HG03108 (cell line): ENCODE data around the gene NOS3.

ENCODE experiments used
- ATAC-seq: cut with Tn5 transposase; IDR thresholded peaks from one replicate; pipeline ENCODE4 v1.9.1; 2021; ENCODE audit warnings: moderate library complexity; ENCODE audit not compliant: unreplicated experiment

Gene NOS3

DNA sequence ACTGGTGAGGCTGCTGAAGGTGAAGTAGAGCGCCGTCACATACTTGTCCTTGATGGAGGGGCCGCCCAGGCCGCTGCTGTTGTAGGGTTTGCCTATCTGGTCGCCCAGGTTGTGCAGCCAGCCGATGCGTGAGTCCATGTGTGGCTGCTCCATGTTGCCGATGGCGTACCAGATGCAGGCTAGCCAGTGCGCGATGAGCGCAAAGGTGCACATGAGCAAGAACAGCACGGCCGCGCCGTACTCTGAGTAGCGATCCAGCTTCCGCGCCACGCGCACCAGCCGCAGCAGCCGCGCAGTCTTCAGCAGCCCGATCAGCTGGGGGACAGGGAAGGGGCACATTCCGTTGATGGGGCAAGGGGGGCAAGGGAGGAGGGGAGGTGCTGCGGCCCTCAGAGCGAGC lies 39.3 kb upstream of the NOS3 start:
- no peak for ATAC-seq

DNA sequence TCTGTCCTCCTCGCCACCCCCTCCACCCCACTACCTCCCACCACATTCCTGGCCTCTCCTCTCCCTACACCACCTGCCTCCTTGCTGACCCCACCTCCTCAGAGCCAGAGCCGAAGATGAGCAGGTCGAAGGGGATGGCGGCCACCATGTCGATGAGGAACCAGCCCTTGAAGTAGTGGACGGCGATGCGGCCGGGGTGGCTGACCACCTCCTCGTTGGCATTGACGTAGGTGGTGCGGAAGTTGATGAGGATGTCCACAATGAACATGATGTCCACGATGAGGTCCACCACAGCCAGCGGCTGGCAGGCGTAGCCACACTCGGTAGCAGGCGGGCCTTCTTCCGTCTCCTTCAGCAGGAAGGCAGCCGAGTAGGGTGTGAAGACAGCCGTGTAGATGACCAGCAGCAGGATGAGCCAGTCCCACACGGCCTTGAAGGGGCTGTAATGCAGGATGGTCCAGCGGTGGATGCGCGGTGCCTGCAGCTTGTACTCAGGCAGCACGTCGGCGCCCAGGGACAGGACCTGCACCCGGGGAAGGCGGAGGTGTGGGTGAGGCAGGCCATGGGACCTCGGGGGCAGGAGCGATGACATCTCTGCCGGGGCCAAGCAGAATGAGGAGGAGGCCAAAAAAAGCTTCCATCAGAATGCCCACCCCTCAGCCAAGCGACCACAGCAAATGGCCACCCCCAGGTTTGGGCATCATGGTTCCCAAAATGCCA lies 38.3 kb upstream of the NOS3 start:
- ATAC-seq, result no peak

DNA sequence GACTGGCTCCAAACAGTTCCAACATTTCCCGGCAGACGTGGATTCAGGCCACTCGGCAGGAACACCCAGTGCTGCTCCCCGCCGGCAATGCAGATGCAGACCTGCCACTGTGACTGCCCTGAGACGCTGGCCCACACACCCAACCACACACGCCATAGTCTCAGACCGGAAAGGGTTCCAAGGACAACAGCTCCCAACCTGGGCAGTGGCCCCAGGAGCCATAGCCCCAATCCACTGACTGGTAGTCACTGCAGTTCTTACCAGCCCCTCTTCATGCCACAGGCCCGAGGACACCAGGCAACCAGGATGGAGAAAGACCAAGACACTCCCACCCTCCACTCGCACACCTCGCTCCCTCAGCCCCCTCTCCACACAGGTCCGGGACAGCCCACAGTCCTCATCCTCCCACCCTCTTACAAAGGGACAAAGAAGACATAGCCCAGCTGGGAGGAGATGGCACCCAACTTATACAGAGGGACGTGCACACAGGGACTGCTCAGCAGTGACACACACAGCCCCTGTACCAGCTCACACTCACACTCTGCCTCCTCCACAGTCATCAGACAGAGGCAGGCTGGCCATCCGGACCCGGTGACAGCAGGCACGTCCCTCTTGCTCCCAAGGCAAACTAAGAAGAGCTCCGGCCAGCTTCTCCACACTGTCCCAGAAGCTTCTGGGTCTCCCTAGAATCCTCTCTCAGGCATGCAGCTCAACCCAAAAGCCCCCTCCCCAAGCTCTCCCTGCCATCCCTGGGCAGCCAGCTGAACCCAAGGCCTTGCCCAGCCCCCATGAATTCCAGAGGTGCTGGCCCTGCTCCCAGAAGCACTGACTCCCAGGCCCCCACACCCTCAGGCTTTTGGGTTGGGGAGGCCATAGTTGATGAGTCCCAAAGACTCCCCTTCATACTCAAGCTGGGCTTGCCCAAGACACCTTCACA lies 37.5 kb upstream of the NOS3 start:
- no peak for ATAC-seq

DNA sequence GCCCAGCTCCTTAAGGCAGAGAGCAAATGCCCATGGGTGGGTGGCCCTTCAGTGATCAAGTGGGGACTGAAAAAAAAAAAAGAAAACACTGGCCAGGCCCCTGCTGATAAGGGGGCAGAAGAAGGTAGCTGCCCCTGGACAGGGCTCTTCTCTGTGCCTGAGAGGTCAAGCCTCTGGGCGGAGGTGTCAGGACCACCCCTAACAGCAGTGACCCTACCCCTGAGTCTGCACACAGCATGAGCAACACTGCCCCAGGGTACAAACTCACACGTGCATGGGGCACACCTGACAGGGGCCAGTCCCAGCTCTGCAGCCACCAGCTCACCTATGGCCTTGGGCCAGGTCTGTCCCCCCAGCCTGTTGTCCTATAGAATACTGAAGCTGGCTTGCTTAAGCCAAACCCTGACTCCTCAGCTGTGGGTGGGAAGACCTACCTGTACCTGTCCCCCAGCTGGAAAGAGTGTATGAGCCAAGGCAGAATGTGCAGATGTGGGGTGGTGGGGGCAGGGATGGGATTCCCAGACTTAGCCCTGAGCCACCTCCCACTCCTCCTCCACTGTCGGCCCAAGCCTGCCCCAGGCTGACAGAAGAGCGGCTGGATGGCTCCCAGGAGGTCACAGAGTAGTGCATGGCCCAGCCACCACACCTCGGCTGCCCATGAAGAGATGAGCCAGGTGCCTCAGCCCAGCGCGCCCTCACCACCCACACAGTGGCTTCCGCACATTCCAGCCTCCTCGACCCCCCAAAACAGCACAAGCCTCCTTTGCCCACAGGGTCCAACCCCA lies 36.4 kb upstream of the NOS3 start:
- no peak for ATAC-seq

DNA sequence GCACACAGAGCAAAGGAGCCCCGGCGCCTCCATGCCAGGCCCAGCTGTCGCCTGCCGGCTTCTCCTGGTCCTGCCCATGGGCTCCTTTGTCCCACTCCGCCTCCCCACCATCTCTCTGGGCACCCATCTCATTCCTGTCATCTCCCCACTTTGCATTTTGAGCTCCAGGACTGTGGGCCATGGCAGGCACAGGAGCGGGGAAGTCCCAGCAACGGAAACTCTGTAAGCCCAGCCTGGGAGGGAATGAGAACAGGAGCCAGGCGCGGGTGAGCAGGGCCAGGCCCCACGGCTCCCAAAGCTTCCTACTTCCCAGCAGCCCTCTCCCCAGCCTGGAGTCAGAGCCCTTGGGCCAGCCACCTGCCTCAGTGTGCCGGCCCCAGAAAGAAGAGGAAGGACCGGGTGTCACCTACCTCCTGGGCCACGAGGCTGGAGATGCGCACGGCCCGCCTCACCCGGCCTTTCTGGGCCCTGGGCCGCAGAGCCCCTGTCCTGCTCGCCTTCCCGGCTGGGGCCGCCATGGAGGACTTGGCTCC lies 35.8 kb upstream of the NOS3 start:
- no peak for ATAC-seq

DNA sequence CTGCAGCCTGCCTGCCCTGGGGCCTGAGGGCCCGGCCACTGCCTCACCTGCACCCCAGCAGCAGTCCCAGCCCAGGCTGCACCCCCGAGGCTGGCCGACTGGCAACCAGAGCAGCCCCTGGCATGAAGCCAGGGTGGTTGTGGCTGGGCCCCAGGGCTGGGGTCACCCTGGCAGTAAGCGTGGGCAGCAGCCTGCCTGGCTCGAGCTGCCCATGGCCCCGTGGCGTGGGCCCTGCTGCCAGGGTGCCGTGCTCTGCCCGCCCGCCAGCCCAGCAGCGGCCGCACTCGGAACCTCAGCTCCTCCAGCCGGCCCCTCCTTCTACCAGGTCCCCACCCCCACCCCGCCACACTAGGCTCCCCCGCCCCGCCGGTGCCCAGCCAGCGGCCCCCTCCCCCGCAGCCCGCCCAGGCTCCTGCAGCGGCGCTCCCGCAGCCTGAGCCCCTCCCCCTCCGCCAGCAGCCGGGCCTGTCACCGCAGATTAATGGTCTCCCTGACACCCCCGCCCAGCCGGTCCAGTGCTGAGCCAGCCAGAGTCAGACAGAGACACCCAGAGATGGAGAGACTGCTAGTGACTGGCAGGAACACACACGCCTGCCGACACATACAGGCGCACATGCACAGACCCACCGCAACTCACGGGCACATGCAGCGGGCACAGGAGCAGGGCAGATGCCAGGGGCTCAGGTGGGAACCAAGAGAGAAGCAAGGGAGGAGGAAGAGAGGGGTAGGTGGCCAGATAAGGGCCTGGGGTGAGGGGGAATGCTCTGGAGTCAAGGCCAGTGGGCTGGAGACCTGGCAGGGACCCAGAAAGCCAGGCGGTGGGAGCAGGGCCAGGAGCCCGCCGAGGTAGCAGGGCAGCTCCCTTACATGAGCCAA lies 35.1 kb upstream of the NOS3 start:
- ATAC-seq, result no peak

DNA sequence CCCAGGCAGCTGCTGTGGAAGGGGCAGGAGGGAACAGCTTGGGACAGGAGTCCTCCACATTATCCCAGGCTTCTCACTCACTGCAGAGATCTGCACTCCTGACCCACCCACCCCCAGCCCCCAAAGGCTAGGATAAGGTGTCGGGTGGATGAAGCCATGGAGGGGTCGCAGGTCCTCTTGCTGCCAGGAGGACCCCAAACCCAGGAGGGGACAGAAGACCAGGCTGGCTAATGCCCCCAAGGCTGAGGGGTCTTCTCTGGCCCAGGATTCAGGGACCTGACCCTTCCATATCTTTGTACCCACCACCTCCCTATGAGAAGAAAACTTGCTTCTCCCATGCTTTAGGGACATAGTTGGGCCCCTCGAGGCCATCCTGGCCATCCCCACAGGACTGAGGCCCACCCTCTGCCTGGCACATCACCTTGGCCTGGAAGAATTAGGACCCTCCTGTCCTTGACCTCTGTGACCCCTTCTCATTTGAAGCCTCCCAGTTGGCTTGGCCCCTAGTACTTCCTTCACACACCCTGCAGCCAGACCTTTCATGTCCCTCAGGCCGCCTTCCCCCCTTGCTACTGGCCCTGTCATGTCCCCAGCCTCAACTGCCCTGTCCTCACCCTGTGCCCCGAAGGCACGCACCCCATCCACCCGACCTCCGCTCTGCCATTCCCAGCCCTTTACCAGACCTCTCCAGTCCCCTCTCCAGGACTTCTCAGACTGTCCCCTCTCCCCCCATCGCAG lies 34.3 kb upstream of the NOS3 start:
- ATAC-seq, result no peak

DNA sequence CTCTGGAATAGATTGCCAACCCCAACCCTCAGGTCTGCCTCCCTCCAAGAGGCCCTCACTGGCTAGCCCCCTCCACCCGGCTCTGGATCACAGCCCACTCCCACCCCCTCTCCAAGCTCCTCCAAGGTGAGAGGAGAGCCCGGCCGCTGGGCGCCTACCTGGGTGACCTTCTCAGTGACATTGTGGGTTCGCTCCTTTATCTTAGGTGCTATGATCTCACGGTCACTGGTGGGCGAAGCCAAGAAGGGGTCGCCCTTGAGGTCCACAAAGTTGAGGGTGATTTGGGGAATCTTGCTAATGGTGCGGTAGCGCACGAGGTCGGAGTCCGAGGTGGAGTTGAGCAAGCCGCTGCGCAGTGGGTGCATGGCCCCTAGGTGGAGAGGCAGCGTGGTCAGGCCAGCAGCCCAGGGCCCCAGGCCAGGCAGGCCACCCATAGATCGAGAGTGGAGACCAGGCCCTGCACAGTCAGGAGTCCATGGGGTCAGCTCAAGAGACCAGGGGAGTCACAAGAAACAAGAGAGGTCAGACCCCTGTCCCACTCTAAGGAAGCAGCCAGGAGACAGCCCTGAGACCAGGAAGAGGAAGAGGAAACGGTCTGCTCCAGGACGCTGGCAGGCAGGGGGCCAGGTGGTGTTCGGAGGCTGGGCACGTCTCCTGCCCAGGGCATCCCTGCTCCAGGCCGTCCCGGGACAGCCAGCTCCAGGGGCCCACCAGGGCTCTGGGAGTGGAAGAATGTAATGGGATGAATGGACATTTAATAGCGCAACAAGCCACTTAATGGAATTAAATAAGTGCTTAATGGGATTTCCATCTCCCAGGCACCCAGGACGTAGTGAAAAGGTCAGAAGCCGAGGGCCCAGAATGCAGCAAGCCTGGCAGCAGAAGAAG lies 33.4 kb upstream of the NOS3 start:
- no peak for ATAC-seq

DNA sequence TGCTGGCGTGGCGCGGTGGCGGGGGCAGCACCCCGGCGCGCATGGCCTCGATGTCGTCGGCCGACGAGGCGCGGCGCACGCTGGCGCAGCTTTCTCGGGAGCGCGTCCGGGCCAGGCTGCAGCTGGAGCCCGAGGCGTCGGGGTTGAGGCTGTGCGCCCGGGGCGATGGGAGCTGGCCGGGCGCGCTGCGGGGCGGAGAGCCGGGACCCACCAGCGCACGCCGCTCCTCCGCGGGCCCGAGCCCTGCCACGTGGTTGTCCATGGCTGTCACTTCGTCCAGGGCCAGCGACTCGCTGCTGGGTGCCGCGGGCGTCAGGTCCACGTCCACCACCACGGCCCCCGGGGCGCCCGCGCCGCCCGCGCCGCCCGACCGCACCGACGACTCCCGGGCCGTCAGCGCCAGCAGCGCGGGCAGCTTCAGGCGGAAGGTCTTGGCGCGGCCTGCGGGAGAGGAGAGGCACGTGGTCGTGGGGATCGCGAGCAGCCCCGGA lies 32.7 kb upstream of the NOS3 start:
- ATAC-seq, result no peak

DNA sequence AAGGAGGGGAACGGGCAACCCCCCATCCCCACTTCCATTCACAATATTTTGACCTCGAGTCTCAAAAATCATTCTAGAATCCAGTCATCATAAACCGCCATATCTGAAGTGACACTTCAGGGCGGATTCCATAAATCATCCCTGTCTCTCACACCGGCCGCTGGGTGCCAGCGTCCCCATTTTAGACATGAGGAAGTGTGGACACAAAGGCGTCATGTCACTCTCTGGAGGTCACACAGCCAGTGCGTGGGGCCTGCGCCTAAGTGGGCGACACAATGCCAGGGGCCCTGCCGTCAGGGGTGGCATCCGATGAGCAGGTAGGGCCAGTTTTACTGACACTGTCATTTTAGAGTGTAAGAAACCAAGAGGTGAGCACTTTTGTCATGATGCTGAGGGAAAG lies 32.2 kb upstream of the NOS3 start:
- no peak for ATAC-seq

DNA sequence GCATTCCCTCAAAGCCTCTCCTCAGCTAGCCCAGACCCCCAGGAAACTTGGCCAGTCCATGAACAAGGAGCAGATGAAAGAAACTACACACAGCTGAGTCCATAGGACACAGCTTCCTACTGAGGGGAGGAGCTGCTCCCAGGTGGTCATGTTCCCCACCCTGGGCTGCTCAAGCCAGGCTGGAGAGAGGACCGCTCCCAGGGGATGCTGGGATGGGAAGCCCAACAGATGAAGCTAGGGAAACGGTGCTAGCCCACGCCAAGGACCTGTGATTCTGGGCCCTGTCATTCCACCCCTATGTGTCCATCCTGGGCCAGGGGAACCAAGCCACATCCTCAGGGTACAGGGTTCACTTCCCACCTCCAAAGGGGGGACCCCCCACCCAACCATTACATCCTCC lies 31.7 kb upstream of the NOS3 start:
- no peak for ATAC-seq

DNA sequence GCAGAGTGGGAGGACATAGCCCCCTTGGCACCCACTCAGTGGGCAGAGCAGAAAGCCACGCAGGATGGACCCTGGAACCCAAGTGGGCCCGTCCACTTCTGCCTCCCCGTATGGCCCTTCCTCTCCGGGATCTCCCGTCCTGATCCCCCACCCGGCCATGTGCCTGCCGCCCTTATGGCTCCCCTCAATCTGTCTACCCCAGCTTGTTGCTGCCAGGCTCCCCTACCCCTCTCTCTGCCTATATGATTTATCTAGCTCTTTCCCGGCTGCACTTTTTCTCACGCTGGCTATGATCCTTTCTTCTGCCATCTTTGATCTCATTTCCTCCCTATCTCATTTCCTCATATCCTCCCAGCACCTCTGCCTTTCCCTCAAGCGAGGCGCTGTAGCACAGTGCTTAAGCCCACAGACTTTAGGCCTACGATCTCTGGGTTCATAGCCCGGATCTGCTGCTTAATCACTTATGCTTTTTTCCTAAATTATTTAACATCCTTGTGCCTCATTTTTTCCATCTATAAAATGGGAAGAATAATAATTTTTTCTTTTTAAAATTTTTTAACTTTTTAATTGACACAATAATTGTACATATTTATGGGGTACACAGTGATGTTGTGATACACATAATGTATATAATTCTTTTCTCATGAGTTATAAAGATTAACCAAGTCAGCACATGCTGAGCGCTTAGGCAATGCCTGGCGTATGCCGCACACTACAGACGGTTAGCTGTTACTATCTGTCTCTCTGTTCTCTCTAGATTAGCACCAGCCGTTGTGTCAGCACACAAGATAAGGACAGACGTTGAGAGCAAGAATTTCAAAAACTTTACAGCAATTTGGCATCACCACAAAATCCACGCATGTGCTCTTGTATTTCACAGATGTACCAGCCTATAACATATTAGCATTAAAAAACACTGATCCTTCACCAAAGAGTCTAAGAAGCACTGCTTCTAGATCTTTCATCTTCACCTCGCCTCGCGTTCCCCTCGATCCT lies 30.8 kb upstream of the NOS3 start:
- ATAC-seq, result no peak

DNA sequence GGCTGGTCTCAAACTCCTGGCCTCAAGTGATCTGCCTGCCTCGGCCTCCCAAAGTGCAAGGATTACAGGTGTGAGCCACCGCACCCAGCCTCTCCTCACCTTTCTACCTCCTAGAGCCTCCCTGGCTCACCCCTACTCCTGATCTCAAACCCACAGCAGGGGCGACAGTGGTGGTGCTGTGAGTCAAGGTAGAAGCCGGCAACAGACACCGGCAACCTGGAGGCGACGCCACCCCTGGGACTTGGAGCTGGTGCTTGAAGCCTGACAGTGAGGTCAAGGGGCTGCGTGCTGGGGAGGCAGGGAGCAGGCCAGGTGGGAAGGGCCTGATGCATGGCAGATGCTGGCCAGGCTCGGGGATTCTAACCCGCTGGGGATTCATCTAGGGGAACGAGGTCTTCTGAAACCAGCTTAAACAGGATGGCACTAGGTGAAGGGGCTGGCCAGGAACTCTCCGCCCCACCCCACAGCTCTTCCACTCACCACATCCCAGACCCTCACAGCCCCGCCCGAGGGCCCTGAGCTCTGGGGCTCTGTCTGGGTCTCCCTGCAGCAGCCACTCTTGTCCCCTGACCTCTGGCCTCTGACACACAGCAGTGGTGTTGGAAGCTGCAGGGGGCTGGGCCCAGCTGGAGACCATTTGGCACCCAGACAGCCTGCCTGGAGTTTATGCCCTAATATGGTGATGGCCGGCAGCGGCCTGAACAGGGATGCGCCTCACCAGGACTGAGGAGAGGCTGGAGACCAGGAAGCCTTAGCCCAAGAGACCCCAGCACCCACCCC lies 29.1 kb upstream of the NOS3 start:
- no peak for ATAC-seq

DNA sequence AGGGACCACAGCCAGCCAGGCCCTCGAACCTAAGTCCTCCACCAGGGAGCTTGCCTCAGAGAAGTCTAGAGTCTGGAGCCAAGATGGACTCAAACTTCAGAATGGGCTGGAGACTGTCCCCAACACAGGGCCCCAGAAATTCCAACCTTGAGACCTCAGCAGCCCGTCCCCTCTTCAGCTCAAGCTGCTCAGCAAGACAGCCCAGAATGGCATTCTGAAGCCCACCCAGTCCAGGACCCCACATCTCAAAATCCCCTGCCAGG lies 28.6 kb upstream of the NOS3 start:
- no peak for ATAC-seq

DNA sequence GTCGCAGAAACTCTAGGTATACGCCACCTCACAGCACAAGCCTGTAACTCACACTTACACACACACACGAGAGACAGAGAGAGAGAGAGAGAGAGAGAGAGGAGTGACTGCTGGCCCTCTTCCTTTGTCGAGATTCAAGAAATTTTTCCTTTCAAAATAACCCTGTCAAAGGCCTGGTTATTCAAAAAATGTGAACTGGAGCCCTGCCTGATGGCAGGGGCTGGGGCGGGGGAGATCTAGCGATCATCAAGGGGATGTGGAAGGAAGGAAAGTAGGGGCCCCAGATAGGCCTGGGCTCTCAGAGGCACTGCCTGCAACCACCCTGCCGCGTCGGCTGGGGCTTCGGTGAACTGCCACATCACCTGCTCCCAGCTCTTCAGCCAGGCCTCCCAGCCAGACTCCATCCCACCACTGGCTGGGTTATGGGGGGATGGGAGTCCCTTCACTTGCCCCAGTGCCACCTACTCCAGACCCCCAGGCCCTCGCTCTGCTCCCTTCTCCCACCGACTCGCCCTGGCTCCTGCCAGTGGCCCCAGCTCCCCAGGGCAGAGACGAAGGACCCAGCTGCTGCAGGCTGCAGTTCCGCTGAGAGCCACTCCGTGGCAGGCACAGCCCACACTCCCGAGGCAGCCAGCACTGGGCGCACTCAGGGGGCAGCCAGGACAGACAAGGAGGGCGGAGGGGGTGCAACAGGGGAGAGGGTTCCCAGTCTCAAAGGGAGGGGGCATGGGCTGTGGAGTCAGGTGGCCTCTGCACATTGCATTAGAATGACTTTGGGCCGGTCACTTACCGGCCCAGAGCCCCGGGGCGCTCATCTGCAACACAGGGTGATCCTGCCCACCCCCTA lies 28.0 kb upstream of the NOS3 start:
- ATAC-seq, result peak; percentile 76
